ENCODE data around the gene SLC9A9.
A peak's percentile ranks its signal among the peaks of the same experiment; 100 is the strongest.

The SLC9A9 gene

GRCh38 chr3:143634991-143635390 lies 213.3 kb downstream of the SLC9A9 start:
- DNase-seq = no peak

GRCh38 chr3:143634427-143634826 lies 213.8 kb downstream of the SLC9A9 start:
- no peak for DNase-seq

- no peak for DNase-seq
Observed at GRCh38 chr3:143633816-143634215, 214.5 kb downstream of the SLC9A9 start.

- DNase-seq = no peak
Observed at GRCh38 chr3:143629726-143630125, 218.5 kb downstream of the SLC9A9 start.

GRCh38 chr3:143628971-143629370 lies 219.3 kb downstream of the SLC9A9 start:
- no peak for DNase-seq

- no peak for DNase-seq
Observed at GRCh38 chr3:143627336-143627735, 220.9 kb downstream of the SLC9A9 start.

GRCh38 chr3:143619231-143619630 lies 229.0 kb downstream of the SLC9A9 start:
- no peak for DNase-seq

- no peak for DNase-seq
Observed at GRCh38 chr3:143617050-143617449, 231.2 kb downstream of the SLC9A9 start.

GRCh38 chr3:143613226-143613625 lies 235.0 kb downstream of the SLC9A9 start:
- no peak for DNase-seq

GRCh38 chr3:143612541-143612940 lies 235.7 kb downstream of the SLC9A9 start:
- DNase-seq = no peak

- DNase-seq = no peak
Observed at GRCh38 chr3:143608966-143609365, 239.3 kb downstream of the SLC9A9 start.

- DNase-seq = no peak
Observed at GRCh38 chr3:143605233-143605950, 242.9 kb downstream of the SLC9A9 start.

- no peak for DNase-seq
Observed at GRCh38 chr3:143604402-143605185, 243.7 kb downstream of the SLC9A9 start.

GRCh38 chr3:143603774-143604173 lies 244.5 kb downstream of the SLC9A9 start:
- DNase-seq = no peak

GRCh38 chr3:143601723-143602484 lies 246.4 kb downstream of the SLC9A9 start:
- DNase-seq = no peak

- DNase-seq = peak; percentile 7
Observed at GRCh38 chr3:143600756-143601718, 247.2 kb downstream of the SLC9A9 start.

GRCh38 chr3:143597774-143598652 lies 250.3 kb downstream of the SLC9A9 start:
- DNase-seq = peak; percentile 16

GRCh38 chr3:143596957-143597642 lies 251.2 kb downstream of the SLC9A9 start:
- DNase-seq = no peak

GRCh38 chr3:143595456-143596077 lies 252.7 kb downstream of the SLC9A9 start:
- no peak for DNase-seq

- no peak for DNase-seq
Observed at GRCh38 chr3:143594206-143594605, 254.1 kb downstream of the SLC9A9 start.
